D341Med (cell line): ENCODE data around the gene METTL8.
"Not testable (repeated sequence)": the region's sequence is repeated elsewhere in the genome, so short reads cannot be mapped to it uniquely, and the experiment has no call there.

ENCODE experiments used
- DNase-seq: peaks from one replicate; pipeline ENCODE4 v3.0.0; 2012; ENCODE audit warnings: low spot score

The METTL8 gene

GRCh38 chr2:171311589-171311988 lies 122.2 kb downstream of the METTL8 start:
- DNase-seq, result not testable (repeated sequence)

GRCh38 chr2:171310889-171311288 lies 122.9 kb downstream of the METTL8 start:
- DNase-seq, result no peak

- DNase-seq, result peak; percentile 71
Measured at GRCh38 chr2:171309455-171310286, 124.1 kb downstream of the METTL8 start.

GRCh38 chr2:171308280-171309054 lies 125.3 kb downstream of the METTL8 start:
- no peak for DNase-seq

- DNase-seq, result no peak
Measured at GRCh38 chr2:171307560-171307959, 126.2 kb downstream of the METTL8 start.

GRCh38 chr2:171297956-171298355 lies 135.8 kb downstream of the METTL8 start:
- DNase-seq, result no peak

- no peak for DNase-seq
Measured at GRCh38 chr2:171294608-171295007, 139.2 kb downstream of the METTL8 start.

GRCh38 chr2:171293661-171294060 lies 140.1 kb downstream of the METTL8 start:
- DNase-seq, result no peak

- no peak for DNase-seq
Measured at GRCh38 chr2:171289991-171290390, 143.8 kb downstream of the METTL8 start.

GRCh38 chr2:171289316-171289715 lies 144.5 kb downstream of the METTL8 start:
- DNase-seq, result no peak

GRCh38 chr2:171287611-171288010 lies 146.2 kb downstream of the METTL8 start:
- no peak for DNase-seq

- DNase-seq, result no peak
Measured at GRCh38 chr2:171287036-171287571, 146.7 kb downstream of the METTL8 start.

GRCh38 chr2:171281110-171281509 lies 152.7 kb downstream of the METTL8 start:
- DNase-seq, result peak; percentile 57

GRCh38 chr2:171279983-171280790 lies 153.6 kb downstream of the METTL8 start:
- no peak for DNase-seq

GRCh38 chr2:171274757-171275156 lies 159.0 kb downstream of the METTL8 start:
- no peak for DNase-seq

- DNase-seq, result no peak
Measured at GRCh38 chr2:171271971-171272436, 161.8 kb downstream of the METTL8 start.

- no peak for DNase-seq
Measured at GRCh38 chr2:171271386-171271785, 162.4 kb downstream of the METTL8 start.

- no peak for DNase-seq
Measured at GRCh38 chr2:171267855-171268629, 165.7 kb downstream of the METTL8 start.
